Endothelial cell of umbilical vein (primary cell): ENCODE data around the gene LPIN2. TPM values are rescaled to one million over a fixed set of nuclear protein-coding genes. Genes with fewer than 3 reads are reported as not detected.

Source experiments
- BruUV-seq: library from RNA; stranded (reverse); fragments of 400-500 nt; replicated peaks from 2 replicates; lab custom pipeline; 2021; lab: Mats Ljungman, UMichigan
- CTCF ChIA-PET: fragments of 300-600, 350-600 bp; sonication (Branson Sonifier 250); formaldehyde crosslinking; loops from one replicate; lab custom pipeline; 2021; ENCODE audit warnings: antibody characterized with exemption, inconsistent platforms; lab: Charles Lee
- POLR2A ChIA-PET: fragments of 300-600, 350-600 bp; sonication (Branson Sonifier 250); formaldehyde crosslinking; loops from one replicate; lab custom pipeline; 2021; ENCODE audit warnings: antibody characterized with exemption, inconsistent platforms; lab: Charles Lee
- DNase-seq: peaks from one replicate; pipeline ENCODE4 v3.0.0-alpha.2; 2011; ENCODE audit warnings: low read depth, low spot score
- FAIRE-seq: peaks from 2 replicates; lab custom pipeline; 2011; peaks lifted over from hg19 to GRCh38; lab: Jason Lieb, UNC
- H2AFZ ChIP-seq: 2 replicates; pipeline ENCODE4 v1.6.0; 2012; ENCODE audit warnings: low read depth, low read length, control low read depth, inconsistent platforms
- H3K27ac ChIP-seq: 2 replicates; pipeline ENCODE4 v1.5.1; 2011; ENCODE audit warnings: low read depth, mild to moderate bottlenecking, control low read depth, low read length, moderate library complexity; ENCODE audit not compliant: insufficient read depth
- H3K27me3 ChIP-seq, 2 experiments: 2 replicates each; pipeline versions ENCODE4 v1.6.0 to v1.6.1; 2011; ENCODE audit warnings: low read length in 2 of 2, mixed read lengths in 1 of 2; ENCODE audit not compliant: control insufficient read depth in 2 of 2, insufficient read depth in 2 of 2
- H3K36me3 ChIP-seq, 2 experiments: 2 replicates in 1 of 2; 3 replicates in 1 of 2; pipeline ENCODE4 v1.5.1; 2011; ENCODE audit warnings: low read length in 2 of 2, mild to moderate bottlenecking in 1 of 2, moderate library complexity in 1 of 2; ENCODE audit not compliant: control insufficient read depth in 2 of 2, insufficient read depth in 2 of 2; ENCODE audit errors: extremely low read depth in 1 of 2
- H3K4me1 ChIP-seq: 3 replicates; pipeline ENCODE4 v1.5.1; 2011; ENCODE audit warnings: mild to moderate bottlenecking, low read length; ENCODE audit not compliant: control insufficient read depth, insufficient read depth; ENCODE audit errors: extremely low read depth
- H3K4me2 ChIP-seq: 2 replicates; pipeline ENCODE4 v1.6.1; 2011; ENCODE audit warnings: low read length, control low read depth, mixed read lengths; ENCODE audit not compliant: insufficient read depth
- H3K4me3 ChIP-seq, 3 experiments: fragments of 200-600 bp in 1 of 3; sonication (generic), shearing (Covaris generic) in 1 of 3; replicated peaks in 1 of 3; 2 replicates each; pipeline ENCODE4 v1.5.1; 2011 to 2016; ENCODE audit warnings: control low read depth in 3 of 3, low read length in 3 of 3, mild to moderate bottlenecking in 2 of 3, inconsistent platforms in 1 of 3, low read depth in 1 of 3, moderate library complexity in 1 of 3; ENCODE audit not compliant: insufficient read depth in 1 of 3
- H3K79me2 ChIP-seq: 2 replicates; pipeline ENCODE4 v1.6.0; 2012; ENCODE audit warnings: low read length, inconsistent platforms; ENCODE audit not compliant: control insufficient read depth, insufficient read depth
- H3K9ac ChIP-seq: replicated peaks from 2 replicates; pipeline ENCODE3; 2011; ENCODE audit warnings: low read length, control low read depth; ENCODE audit not compliant: insufficient read depth; ENCODE audit errors: extremely low read depth
- H3K9me1 ChIP-seq: replicated peaks from 3 replicates; pipeline ENCODE4 v1.6.0; 2011; ENCODE audit warnings: mild to moderate bottlenecking, low read length; ENCODE audit not compliant: control insufficient read depth, insufficient read depth; ENCODE audit errors: extremely low read depth
- H3K9me3 ChIP-seq: replicated peaks from 2 replicates; pipeline ENCODE4 v1.5.1; 2012; ENCODE audit warnings: low read length, inconsistent platforms; ENCODE audit not compliant: control insufficient read depth, insufficient read depth
- H4K20me1 ChIP-seq: replicated peaks from 2 replicates; pipeline ENCODE3; 2011; ENCODE audit warnings: mild to moderate bottlenecking, low read length; ENCODE audit not compliant: control insufficient read depth, insufficient read depth; ENCODE audit errors: extremely low read depth
- CTCF ChIP-seq, 2 donors: IDR thresholded peaks; 1 replicate in 1 of 2; 2 replicates in 1 of 2; pipeline ENCODE4 v1.5.1; 2011; ENCODE audit warnings: low read length in 2 of 2, mild to moderate bottlenecking in 2 of 2, moderate library complexity in 2 of 2, control low read depth in 1 of 2, inconsistent platforms in 1 of 2, low read depth in 1 of 2; ENCODE audit not compliant: insufficient read depth in 1 of 2; ENCODE audit errors: extremely low read depth in 1 of 2
- EZH2 ChIP-seq: IDR thresholded peaks from 2 replicates; pipeline ENCODE4 v1.6.1; 2012; ENCODE audit warnings: borderline replicate concordance, low read depth, mild to moderate bottlenecking, moderate library complexity, low read length, inconsistent platforms; ENCODE audit not compliant: severe bottlenecking
- FOS ChIP-seq: IDR thresholded peaks from 2 replicates; pipeline ENCODE4 v1.6.1; 2011; ENCODE audit warnings: mild to moderate bottlenecking, low read length, moderate library complexity, borderline replicate concordance; ENCODE audit not compliant: insufficient read depth
- GATA2 ChIP-seq: IDR thresholded peaks from 2 replicates; pipeline ENCODE4 v1.7.0; 2011; ENCODE audit warnings: low read depth, mild to moderate bottlenecking, moderate library complexity, mixed read lengths, low read length; ENCODE audit not compliant: insufficient read length, insufficient read depth
- JUN ChIP-seq: IDR thresholded peaks from 2 replicates; pipeline ENCODE4 v1.6.1; 2011; ENCODE audit warnings: borderline replicate concordance, low read depth; ENCODE audit not compliant: insufficient read length, insufficient read depth
- MAX ChIP-seq: IDR thresholded peaks from 2 replicates; pipeline ENCODE4 v1.6.1; 2011; ENCODE audit not compliant: insufficient read depth, insufficient read length
- MYC ChIP-seq: IDR thresholded peaks from one replicate; pipeline ENCODE4 v1.6.1; 2011; ENCODE audit warnings: mild to moderate bottlenecking, low read depth, low read length
- POLR2A ChIP-seq: IDR thresholded peaks from 2 replicates; pipeline ENCODE4 v1.6.1; 2012; ENCODE audit warnings: low read depth, mild to moderate bottlenecking, control low read depth, low read length
- POLR2AphosphoS5 ChIP-seq: IDR thresholded peaks from 2 replicates; pipeline ENCODE4 v1.6.1; 2012; ENCODE audit warnings: low read depth, mild to moderate bottlenecking, control low read depth, low read length, moderate library complexity; ENCODE audit not compliant: insufficient read depth
- dilution Hi-C: fragments of 300-500 bp; cut with MboI; formaldehyde crosslinking; loops from one replicate; pipeline ENCODE4 v1.15.0; 2019; ENCODE audit warnings: low sequenced_read_pairs; ENCODE audit not compliant: extremely low pct_ligation_motif_present
- intact Hi-C: fragments of 100-400 bp; cut with micrococcal nuclease; formaldehyde crosslinking; loops from one replicate; pipeline ENCODE4 v1.10.0; 2022
- polyA plus RNA-seq, 4 experiments: library from polyadenylated mRNA; depleted of rRNA in 3 of 4; stranded (reverse) in 3 of 4; unstranded in 1 of 4; fragments of >200 nt; gene quantifications; 2 replicates each; pipeline versions ENCODE4 v1.2.1 to v1.2.3, GENCODE V29; 2011 to 2012; ENCODE audit warnings: missing spikeins in 1 of 4
- total RNA-seq: library from RNA; stranded (reverse); gene quantifications from 2 replicates; pipeline ENCODE4 v1.2.3, GENCODE V29; 2021

Gene LPIN2
- total and polyA plus RNA-seq, 2 donors (not counting 3 experiments of a cell fraction or from before 2014, with no cell fraction given) = 14.7 to 24.4 TPM

- no peak for DNase-seq
- H3K27ac ChIP-seq = no peak overlapping the region
- CTCF ChIA-PET = interaction anchor here (1.8 kb wide), 1 partner anchor 10 kb away, joined by 6 read pairs; no protein-coding TSS in a partner anchor
- BruUV-seq = no TSS peak
- no peaks in the 10 kb centered on the region for H3K27me3 ChIP-seq
- H4K20me1 ChIP-seq = no peaks in the 10 kb centered on the region
- intact Hi-C loops = no loop called here
- no peaks in the 10 kb centered on the region for H3K9me3 ChIP-seq
- no peak for TF ChIP-seq POLR2A
- TF ChIP-seq POLR2AphosphoS5 = no peak
- TF ChIP-seq FOS = no peak
- no peak for TF ChIP-seq MAX
- no peak for TF ChIP-seq EZH2
- no peak for TF ChIP-seq GATA2
- TF ChIP-seq MYC = no peak
- TF ChIP-seq CTCF (IDR thresholded peaks at IDR 0.05; ENCODE audit: extremely low read depth in 1 of 2, insufficient read depth in 1 of 2, low read depth in 1 of 2, low read length in 2 of 2) = no peak
- no peak for TF ChIP-seq JUN
- dilution Hi-C loops = no loop called here
- no peaks in the 10 kb centered on the region for H3K9me1 ChIP-seq
- no peaks in the 10 kb centered on the region for H3K79me2 ChIP-seq
- H2AFZ ChIP-seq = no peak overlapping the region
- no peak for FAIRE-seq
- no peaks in the 10 kb centered on the region for H3K36me3 ChIP-seq
- H3K4me1 ChIP-seq = no peaks in the 10 kb centered on the region
- H3K4me3 ChIP-seq = no peak overlapping the region
- POLR2A ChIA-PET = no interaction called here
- H3K4me2 ChIP-seq = no peak overlapping the region
- H3K9ac ChIP-seq = no peak overlapping the region
These were observed 39.4 kb upstream of the LPIN2 start for GRCh38 chr18:3052411-3052758.
